KMS-11 (cell line): ENCODE results near the gene PTMA.

Source experiments
- H2AFZ ChIP-seq: fragments of 200-600 bp; sonication (generic); 2 replicates; pipeline ENCODE4 v1.6.1; 2016; ENCODE audit warnings: antibody characterized with exemption, mixed run types, low read depth
- H3K27ac ChIP-seq: fragments of 200-600 bp; sonication (generic); 2 replicates; pipeline ENCODE4 v1.6.1; 2016; ENCODE audit warnings: mild to moderate bottlenecking, mixed run types
- H3K27me3 ChIP-seq: fragments of 200-600 bp; sonication (generic); 2 replicates; pipeline ENCODE4 v1.6.1; 2017; ENCODE audit warnings: mild to moderate bottlenecking, low read depth, mixed run types, moderate library complexity; ENCODE audit not compliant: insufficient read depth
- H3K36me3 ChIP-seq: fragments of 200-600 bp; sonication (generic); 2 replicates; pipeline ENCODE4 v1.6.1; 2017; ENCODE audit warnings: mild to moderate bottlenecking, mixed run types; ENCODE audit not compliant: insufficient read depth
- H3K4me1 ChIP-seq: fragments of 200-600 bp; sonication (generic); 2 replicates; pipeline ENCODE4 v1.6.1; 2016; ENCODE audit warnings: mild to moderate bottlenecking, low read depth, mixed run types; ENCODE audit not compliant: poor library complexity, severe bottlenecking
- H3K4me2 ChIP-seq: fragments of 200-600 bp; sonication (generic); 2 replicates; pipeline ENCODE4 v1.7.0; 2016; ENCODE audit warnings: mild to moderate bottlenecking, mixed run types
- H3K4me3 ChIP-seq: fragments of 200-600 bp; sonication (generic); IDR thresholded peaks from 2 replicates; pipeline ENCODE4 v1.6.1; 2017; ENCODE audit warnings: low read depth, low read length, mixed read lengths; ENCODE audit not compliant: insufficient read depth
- H3K79me2 ChIP-seq: fragments of 200-600 bp; sonication (generic); 2 replicates; pipeline ENCODE4 v1.6.1; 2016; ENCODE audit warnings: low read depth, mixed run types; ENCODE audit not compliant: insufficient read depth
- H3K9ac ChIP-seq: fragments of 200-600 bp; sonication (generic); 2 replicates; pipeline ENCODE4 v1.6.1; 2016; ENCODE audit warnings: mild to moderate bottlenecking, mixed run types
- H4K20me1 ChIP-seq: fragments of 200-600 bp; sonication (generic); 2 replicates; pipeline ENCODE4 v1.6.1; 2016; ENCODE audit warnings: mild to moderate bottlenecking, mixed run types; ENCODE audit not compliant: insufficient read depth
- TF ChIP-seq, protein P1 (sequence below): fragments of 200-600 bp; sonication (generic); conservative IDR thresholded peaks from 2 replicates; pipeline ENCODE4 v1.6.1; 2017; ENCODE audit warnings: low read depth, mild to moderate bottlenecking, antibody characterized with exemption, low read length, moderate library complexity, mixed read lengths

PTMA gene

GRCh38 chr2:231668981-231669380 is 39.3 kb upstream of the PTMA start:
- TF ChIP-seq, protein P1, sequence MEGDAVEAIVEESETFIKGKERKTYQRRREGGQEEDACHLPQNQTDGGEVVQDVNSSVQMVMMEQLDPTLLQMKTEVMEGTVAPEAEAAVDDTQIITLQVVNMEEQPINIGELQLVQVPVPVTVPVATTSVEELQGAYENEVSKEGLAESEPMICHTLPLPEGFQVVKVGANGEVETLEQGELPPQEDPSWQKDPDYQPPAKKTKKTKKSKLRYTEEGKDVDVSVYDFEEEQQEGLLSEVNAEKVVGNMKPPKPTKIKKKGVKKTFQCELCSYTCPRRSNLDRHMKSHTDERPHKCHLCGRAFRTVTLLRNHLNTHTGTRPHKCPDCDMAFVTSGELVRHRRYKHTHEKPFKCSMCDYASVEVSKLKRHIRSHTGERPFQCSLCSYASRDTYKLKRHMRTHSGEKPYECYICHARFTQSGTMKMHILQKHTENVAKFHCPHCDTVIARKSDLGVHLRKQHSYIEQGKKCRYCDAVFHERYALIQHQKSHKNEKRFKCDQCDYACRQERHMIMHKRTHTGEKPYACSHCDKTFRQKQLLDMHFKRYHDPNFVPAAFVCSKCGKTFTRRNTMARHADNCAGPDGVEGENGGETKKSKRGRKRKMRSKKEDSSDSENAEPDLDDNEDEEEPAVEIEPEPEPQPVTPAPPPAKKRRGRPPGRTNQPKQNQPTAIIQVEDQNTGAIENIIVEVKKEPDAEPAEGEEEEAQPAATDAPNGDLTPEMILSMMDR: no peak
- no peaks in the 10 kb centered on the region for H3K36me3 ChIP-seq
- no peaks in the 10 kb centered on the region for H4K20me1 ChIP-seq
- no peak overlapping the region for H3K4me3 ChIP-seq
- no peak overlapping the region for H3K9ac ChIP-seq
- H3K4me2 ChIP-seq: no peak overlapping the region
- no peaks in the 10 kb centered on the region for H3K79me2 ChIP-seq
- peaks cover 39% of the 10 kb centered on the region for H3K4me1 ChIP-seq
- H3K27ac ChIP-seq: no peak overlapping the region; the same call in 1 of the 2 replicates
- no peaks in the 10 kb centered on the region for H3K27me3 ChIP-seq
- H2AFZ ChIP-seq: no peak overlapping the region

GRCh38 chr2:231671270-231672050 is 36.9 kb upstream of the PTMA start:
- Histone ChIP-seq H3K27me3 (no peaks in the 10 kb centered on the region), H3K9ac (peak overlapping the region; percentile 82), H3K36me3 (no peaks in the 10 kb centered on the region), H3K4me1 (peaks cover 62% of the 10 kb centered on the region), H3K79me2 (no peaks in the 10 kb centered on the region), H4K20me1 (no peaks in the 10 kb centered on the region), H3K4me2 (peak overlapping the region; percentile 79), H3K27ac (peak overlapping the region; percentile 96), H3K4me3 (peak overlapping the region; percentile 34), H2AFZ (peak overlapping the region; percentile 55; the same call in 1 of the 2 replicates)
- TF ChIP-seq, protein P1: no peak

DNA sequence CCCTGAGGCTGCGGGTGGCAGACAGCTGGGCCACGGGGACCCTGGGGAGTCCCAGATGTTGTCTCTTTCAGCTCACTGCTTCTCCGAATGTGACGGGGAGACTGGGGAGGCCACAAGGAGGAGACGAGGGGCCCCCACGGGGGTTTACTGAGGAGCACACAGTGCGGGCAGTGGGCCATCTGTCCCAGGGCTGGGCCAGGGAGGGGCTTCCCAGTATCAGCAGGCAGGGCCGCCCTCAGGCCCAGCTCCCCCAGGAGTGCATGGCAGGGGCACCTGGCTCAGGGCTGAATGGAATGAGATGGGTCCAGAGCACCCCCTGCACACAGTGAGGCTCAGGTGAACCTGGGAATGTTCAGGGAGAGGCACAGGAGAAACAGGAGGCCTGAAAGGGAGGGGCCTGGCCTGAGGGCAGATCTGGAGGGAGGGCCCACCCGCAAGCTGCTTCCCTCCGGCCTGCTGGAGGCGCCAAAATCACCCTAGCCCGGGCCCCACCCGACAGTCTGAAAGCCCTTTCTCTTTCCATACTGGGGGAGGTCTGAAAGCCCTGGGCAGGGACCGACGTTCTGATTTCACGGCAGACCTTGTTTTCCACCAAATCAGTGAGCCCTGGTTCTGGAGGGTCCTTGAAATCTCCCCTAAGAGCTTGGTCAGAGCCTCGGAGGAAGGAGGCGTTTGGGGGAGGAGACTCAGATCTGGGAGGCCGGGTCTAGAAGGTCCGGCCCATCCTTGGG is 35.5 kb upstream of the PTMA start:
- H3K27me3 ChIP-seq: no peaks in the 10 kb centered on the region
- H3K36me3 ChIP-seq: no peaks in the 10 kb centered on the region
- peak overlapping the region; percentile 34 for H3K4me3 ChIP-seq
- H3K4me2 ChIP-seq: peak overlapping the region; percentile 79
- H3K27ac ChIP-seq: peak overlapping the region; percentile 96
- TF ChIP-seq, protein P1: peak; percentile 50
- no peaks in the 10 kb centered on the region for H4K20me1 ChIP-seq
- peak overlapping the region; percentile 55; the same call in 1 of the 2 replicates for H2AFZ ChIP-seq
- no peaks in the 10 kb centered on the region for H3K79me2 ChIP-seq
- H3K9ac ChIP-seq: peak overlapping the region; percentile 82
- H3K4me1 ChIP-seq: peaks cover 68% of the 10 kb centered on the region

DNA sequence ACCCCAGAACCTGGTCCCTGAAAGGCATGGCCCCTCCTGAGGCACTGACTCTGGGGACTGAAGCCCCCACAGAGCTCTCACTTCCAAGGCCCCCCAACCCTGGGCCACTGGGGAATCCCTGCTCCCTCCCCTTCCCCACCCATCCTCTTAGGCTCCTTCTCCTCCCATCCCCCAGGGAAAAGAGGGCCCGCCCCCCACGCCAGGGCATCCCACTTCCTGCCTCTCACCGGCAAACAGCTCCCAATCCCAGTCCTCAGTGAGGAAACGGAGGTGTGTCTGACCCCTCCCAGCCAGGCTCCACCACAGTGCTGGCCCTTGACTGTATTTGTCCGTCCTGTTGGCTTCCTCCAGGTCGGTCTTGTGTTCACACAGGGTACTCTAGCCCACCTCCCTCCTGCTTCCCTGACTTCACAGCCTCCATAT is 35.0 kb upstream of the PTMA start:
- Histone ChIP-seq H3K4me1 (peaks cover 73% of the 10 kb centered on the region), H2AFZ (peak overlapping the region; percentile 55; the same call in 1 of the 2 replicates), H3K79me2 (no peaks in the 10 kb centered on the region), H3K9ac (peak overlapping the region; percentile 82), H3K27ac (peak overlapping the region; percentile 96), H3K27me3 (no peaks in the 10 kb centered on the region), H4K20me1 (no peaks in the 10 kb centered on the region), H3K4me3 (no peak overlapping the region), H3K4me2 (peak overlapping the region; percentile 79), H3K36me3 (no peaks in the 10 kb centered on the region)
- TF ChIP-seq, protein P1: no peak
